AG04450 (cell line): ENCODE measurements around the gene PGRMC2. TPM values are rescaled to one million over a fixed set of nuclear protein-coding genes. Genes with fewer than 3 reads are reported as not detected.

Experiments
- CTCF ChIA-PET: fragments of 300-600, 350-600 bp; formaldehyde crosslinking; extraction: SDS; loops from one replicate; lab custom pipeline; 2022; ENCODE audit warnings: antibody characterized with exemption, inconsistent platforms; lab: Charles Lee
- POLR2A ChIA-PET: fragments of 350-600 bp; formaldehyde crosslinking; extraction: SDS; loops from one replicate; lab custom pipeline; 2021; ENCODE audit warnings: antibody characterized with exemption, inconsistent platforms; lab: Yijun Ruan, JAX
- DNase-seq: peaks from one replicate; pipeline ENCODE4 v3.0.0-alpha.2; 2011; ENCODE audit warnings: low read depth, low spot score
- H3K27ac ChIP-seq: one replicate; pipeline ENCODE4 v1.5.1; 2012; ENCODE audit warnings: low read depth, low read length, control low read depth
- H3K27me3 ChIP-seq: one replicate; pipeline ENCODE4 v1.6.0; 2012; ENCODE audit warnings: low read length; ENCODE audit not compliant: control insufficient read depth, insufficient read depth
- H3K4me3 ChIP-seq: 2 replicates; pipeline ENCODE4 v1.5.1; 2011; ENCODE audit warnings: mild to moderate bottlenecking, low read depth, low read length, control low read depth
- H3K9me3 ChIP-seq: 2 replicates; pipeline ENCODE4 v1.5.1; 2012; ENCODE audit warnings: low read length; ENCODE audit not compliant: control insufficient read depth, insufficient read depth
- polyA plus RNA-seq: library from polyadenylated mRNA; depleted of rRNA; stranded (reverse); fragments of >200 nt; gene quantifications from 2 replicates; pipeline ENCODE4 v1.2.3, GENCODE V29; 2011
- TF ChIP-seq, protein P1 (sequence below): IDR thresholded peaks from 2 replicates; pipeline ENCODE4 v1.5.1; 2011; ENCODE audit warnings: low read depth, low read length, control low read depth, inconsistent platforms

PGRMC2 gene
- polyA plus RNA-seq, 1 experiment, result 50.9 TPM

DNA sequence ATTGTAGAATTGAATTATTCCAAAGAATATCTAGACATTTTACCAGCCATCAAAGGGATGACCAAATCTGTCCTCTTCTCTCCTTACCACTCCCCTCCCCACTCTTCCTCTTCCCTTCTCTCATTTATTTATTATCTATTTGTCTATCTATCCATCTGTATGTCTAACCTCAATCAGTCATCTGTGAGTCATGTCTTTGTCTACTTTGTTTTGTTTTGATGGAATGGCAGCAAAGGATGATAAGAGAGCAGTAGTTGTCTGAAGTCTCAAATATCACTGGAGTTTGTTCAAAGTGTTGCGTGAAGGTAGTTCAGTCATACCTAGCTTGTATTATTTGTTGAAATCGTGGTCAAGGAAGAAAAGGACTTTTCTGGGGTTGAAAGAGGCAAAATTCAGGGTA, 34.7 kb upstream of the PGRMC2 start:
- ChIA-PET CTCF (interaction anchor here (0.6 to 1.1 kb wide), 2 partner anchors 18 to 203 kb away, joined by 3 read pairs; no protein-coding TSS in a partner anchor), POLR2A (interaction anchor here (1.1 to 2.1 kb wide), 6 partner anchors 16 to 195 kb away, joined by 3 to 16 read pairs (median 4); partner anchors contain the start of gene PGRMC2)
- H3K27ac ChIP-seq, result no peak overlapping the region
- no peaks in the 10 kb centered on the region for H3K27me3 ChIP-seq
- H3K4me3 ChIP-seq, result no peak overlapping the region
- DNase-seq, result no peak
- TF ChIP-seq, protein P1, sequence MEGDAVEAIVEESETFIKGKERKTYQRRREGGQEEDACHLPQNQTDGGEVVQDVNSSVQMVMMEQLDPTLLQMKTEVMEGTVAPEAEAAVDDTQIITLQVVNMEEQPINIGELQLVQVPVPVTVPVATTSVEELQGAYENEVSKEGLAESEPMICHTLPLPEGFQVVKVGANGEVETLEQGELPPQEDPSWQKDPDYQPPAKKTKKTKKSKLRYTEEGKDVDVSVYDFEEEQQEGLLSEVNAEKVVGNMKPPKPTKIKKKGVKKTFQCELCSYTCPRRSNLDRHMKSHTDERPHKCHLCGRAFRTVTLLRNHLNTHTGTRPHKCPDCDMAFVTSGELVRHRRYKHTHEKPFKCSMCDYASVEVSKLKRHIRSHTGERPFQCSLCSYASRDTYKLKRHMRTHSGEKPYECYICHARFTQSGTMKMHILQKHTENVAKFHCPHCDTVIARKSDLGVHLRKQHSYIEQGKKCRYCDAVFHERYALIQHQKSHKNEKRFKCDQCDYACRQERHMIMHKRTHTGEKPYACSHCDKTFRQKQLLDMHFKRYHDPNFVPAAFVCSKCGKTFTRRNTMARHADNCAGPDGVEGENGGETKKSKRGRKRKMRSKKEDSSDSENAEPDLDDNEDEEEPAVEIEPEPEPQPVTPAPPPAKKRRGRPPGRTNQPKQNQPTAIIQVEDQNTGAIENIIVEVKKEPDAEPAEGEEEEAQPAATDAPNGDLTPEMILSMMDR, result no peak
- H3K9me3 ChIP-seq, result no peaks in the 10 kb centered on the region; the same call in 1 of the 2 replicates

DNA sequence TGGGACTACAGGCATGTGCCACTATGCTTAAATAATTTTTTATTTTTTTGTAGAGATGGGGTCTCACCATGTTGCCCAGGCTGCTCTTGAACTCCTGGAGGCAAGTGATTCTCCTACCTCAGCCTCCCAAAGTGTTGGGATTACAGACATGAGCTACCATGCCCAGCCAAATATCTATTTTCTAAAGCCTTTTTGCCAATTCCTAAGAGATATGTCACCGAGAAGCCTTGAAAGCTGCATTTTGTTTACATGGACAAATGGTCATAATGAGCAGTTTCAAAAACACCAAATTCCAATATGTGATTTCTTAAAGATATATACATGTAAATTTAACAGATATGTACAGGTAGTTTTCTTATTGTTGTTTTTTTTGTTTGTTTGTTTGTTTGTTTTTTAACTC, 33.0 kb upstream of the PGRMC2 start:
- ChIA-PET POLR2A (interaction anchor here (0.7 to 2.1 kb wide), 4 partner anchors 18 to 96 kb away, joined by 3 to 16 read pairs (median 8); partner anchors contain the start of gene PGRMC2), CTCF (interaction anchor here (1.3 kb wide), 1 partner anchor 134 kb away, joined by 3 read pairs; no protein-coding TSS in a partner anchor)
- no peak for DNase-seq
- H3K9me3 ChIP-seq, result no peaks in the 10 kb centered on the region; the same call in 1 of the 2 replicates
- TF ChIP-seq, protein P1, result no peak
- no peaks in the 10 kb centered on the region for H3K27me3 ChIP-seq
- H3K4me3 ChIP-seq, result no peak overlapping the region
- peak overlapping the region; percentile 65 for H3K27ac ChIP-seq

DNA sequence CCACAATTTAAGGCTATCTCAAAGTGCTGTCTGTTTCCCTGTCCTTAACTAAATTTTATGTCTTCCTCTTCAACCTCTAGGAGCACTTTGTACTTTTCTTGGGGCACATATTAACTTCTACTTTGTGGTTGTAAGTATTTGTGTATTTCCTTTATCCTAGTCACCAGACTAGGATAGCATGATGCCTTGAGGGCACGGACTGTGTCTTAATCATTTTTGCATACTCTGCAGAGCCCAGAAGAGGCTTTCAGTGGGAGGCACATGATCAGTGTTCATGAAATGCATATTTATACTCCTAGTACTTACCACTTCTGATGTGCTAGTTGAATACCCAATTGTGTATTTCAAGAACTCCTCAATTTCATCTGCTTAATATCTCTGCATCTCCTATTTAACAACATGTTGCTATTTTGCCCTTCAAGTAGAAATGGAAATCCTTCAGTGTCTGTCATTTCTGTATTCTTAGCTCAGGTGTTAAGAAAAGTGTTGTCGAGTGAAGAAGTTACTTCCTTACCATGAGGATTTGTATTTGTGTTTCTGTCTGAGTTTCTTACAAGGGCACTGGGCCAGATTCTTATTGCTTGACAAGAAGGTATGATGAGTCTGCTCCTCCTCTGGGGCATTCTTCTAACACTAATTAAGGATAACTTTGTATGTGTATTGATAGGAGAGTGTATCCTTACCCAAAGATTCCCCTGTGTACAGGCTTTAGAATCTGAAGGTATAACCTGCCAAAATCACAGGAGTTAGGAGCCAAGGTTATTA, 28.3 kb upstream of the PGRMC2 start:
- TF ChIP-seq, protein P1, result no peak
- no peak overlapping the region for H3K27ac ChIP-seq
- H3K27me3 ChIP-seq, result no peaks in the 10 kb centered on the region
- H3K9me3 ChIP-seq, result no peaks in the 10 kb centered on the region; the same call in 1 of the 2 replicates
- DNase-seq, result no peak
- ChIA-PET CTCF (no interaction called here), POLR2A (no interaction called here)
- H3K4me3 ChIP-seq, result no peak overlapping the region

DNA sequence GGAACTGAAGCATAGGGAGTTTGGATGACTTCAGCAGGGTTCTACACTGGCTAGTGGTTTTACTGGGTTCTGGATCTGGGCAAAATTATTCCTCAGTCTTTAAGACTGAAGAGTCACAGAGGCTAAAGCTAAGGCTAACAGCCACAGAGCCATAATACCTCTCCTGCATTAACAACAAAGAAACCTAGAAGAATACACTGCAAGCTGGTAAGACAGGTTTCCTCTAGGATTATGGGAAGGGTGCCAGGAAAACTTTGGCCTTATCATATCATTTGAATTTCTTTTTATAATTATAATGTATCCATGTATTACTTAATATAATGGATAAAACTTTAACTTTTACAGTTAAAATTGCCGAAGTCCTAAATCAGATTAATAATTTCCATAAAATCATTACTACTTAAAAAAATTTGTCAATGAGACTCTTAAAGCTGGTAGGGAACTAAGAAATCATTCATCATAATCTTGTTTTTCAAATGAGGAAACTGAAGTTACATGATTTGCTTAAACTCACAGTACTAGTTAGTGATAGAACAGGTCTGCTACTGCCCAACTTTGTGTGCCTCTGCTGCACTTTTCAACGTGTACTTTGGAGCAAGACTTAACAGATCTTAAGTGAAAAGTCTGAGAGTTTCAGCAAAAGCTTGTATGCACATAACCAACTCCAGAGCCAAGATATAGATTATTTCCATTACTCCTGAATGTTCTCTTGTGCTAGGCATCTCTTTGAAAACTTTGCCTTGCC, 24.2 kb upstream of the PGRMC2 start:
- H3K27ac ChIP-seq, result no peak overlapping the region
- H3K27me3 ChIP-seq, result no peaks in the 10 kb centered on the region
- no peak overlapping the region for H3K4me3 ChIP-seq
- H3K9me3 ChIP-seq, result no peaks in the 10 kb centered on the region
- ChIA-PET CTCF (no interaction called here), POLR2A (no interaction called here)
- DNase-seq, result no peak
- TF ChIP-seq, protein P1, result no peak
